ENCODE results near the gene SCAF4.

The SCAF4 gene

GRCh38 chr21:31675318-31675717 lies 56.6 kb downstream of the SCAF4 start:
- Histone ChIP-seq H3K4me3 (ENCODE audit: insufficient read depth, low read length, poor library complexity, severe bottlenecking) (no peak overlapping the region), H3K9me2 (replicated peaks; ENCODE audit: insufficient read depth, low read length) (no peaks in the 10 kb centered on the region), H3K36me3 (ENCODE audit: low read length) (peaks cover 7% of the 10 kb centered on the region; the same call in 1 of the 2 replicates), H3F3A (ENCODE audit: insufficient read depth) (peaks cover 30% of the 10 kb centered on the region), H2AFZ (ENCODE audit: low read depth, low read length, severe bottlenecking) (no peak overlapping the region), H3K27ac (ENCODE audit: low read depth, low read length) (no peak overlapping the region), H3K27me3 (ENCODE audit: low read length) (no peaks in the 10 kb centered on the region), H3K4me2 (ENCODE audit: low read depth, low read length, poor library complexity, severe bottlenecking) (no peak overlapping the region), H3K79me2 (ENCODE audit: insufficient read depth, low read length) (no peaks in the 10 kb centered on the region), H4K20me1 (ENCODE audit: low read depth, low read length) (no peaks in the 10 kb centered on the region), H3K9ac (ENCODE audit: low read length) (no peak overlapping the region), H3K9me3 (ENCODE audit: insufficient read depth, low read length) (no peaks in the 10 kb centered on the region)
- TF ChIP-seq CTCF (IDR thresholded peaks at IDR 0.05; ENCODE audit: insufficient read depth, low read length, poor library complexity, severe bottlenecking) = no peak
- no peak for TF ChIP-seq EZH2phosphoT487 (conservative IDR thresholded peaks at IDR 0.05; ENCODE audit: low read length)

GRCh38 chr21:31673321-31673912 lies 58.5 kb downstream of the SCAF4 start:
- TF ChIP-seq EZH2phosphoT487 (conservative IDR thresholded peaks at IDR 0.05; ENCODE audit: low read length) (no peak), CTCF (IDR thresholded peaks at IDR 0.05; ENCODE audit: insufficient read depth, low read length, poor library complexity, severe bottlenecking) (no peak)
- Histone ChIP-seq H3K9ac (ENCODE audit: low read length) (no peak overlapping the region), H3K79me2 (ENCODE audit: insufficient read depth, low read length) (no peaks in the 10 kb centered on the region), H3K9me2 (replicated peaks; ENCODE audit: insufficient read depth, low read length) (no peaks in the 10 kb centered on the region), H3K36me3 (ENCODE audit: low read length) (peaks cover 13% of the 10 kb centered on the region; the same call in 1 of the 2 replicates), H3K27ac (ENCODE audit: low read depth, low read length) (no peak overlapping the region), H2AFZ (ENCODE audit: low read depth, low read length, severe bottlenecking) (no peak overlapping the region), H3K4me3 (ENCODE audit: insufficient read depth, low read length, poor library complexity, severe bottlenecking) (no peak overlapping the region), H4K20me1 (ENCODE audit: low read depth, low read length) (no peaks in the 10 kb centered on the region), H3K9me3 (ENCODE audit: insufficient read depth, low read length) (no peaks in the 10 kb centered on the region), H3K27me3 (ENCODE audit: low read length) (no peaks in the 10 kb centered on the region), H3F3A (ENCODE audit: insufficient read depth) (peaks cover 43% of the 10 kb centered on the region), H3K4me2 (ENCODE audit: low read depth, low read length, poor library complexity, severe bottlenecking) (no peak overlapping the region)

DNA sequence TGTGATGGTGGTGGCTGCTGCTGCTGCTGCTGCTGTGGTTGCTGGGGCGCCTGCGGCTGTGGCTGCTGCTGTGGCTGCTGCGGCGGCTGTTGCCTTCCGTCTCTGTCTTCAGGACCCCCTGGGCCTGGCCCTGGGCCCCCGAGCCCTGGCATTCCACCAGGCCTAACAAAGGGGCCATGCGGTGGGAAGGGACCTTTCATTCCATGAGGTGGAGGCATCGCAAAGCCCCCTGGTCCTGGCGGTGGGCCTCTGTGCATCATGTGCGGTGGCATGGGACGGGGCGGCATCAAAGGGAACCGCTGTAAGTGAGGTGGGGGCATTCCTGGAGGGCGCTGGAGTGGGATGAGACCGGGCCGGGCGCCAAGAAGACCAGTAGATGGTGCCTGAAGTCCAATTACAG lies 60.0 kb downstream of the SCAF4 start:
- H3K4me3 ChIP-seq (ENCODE audit: insufficient read depth, low read length, poor library complexity, severe bottlenecking) = no peak overlapping the region
- no peaks in the 10 kb centered on the region for H3K27me3 ChIP-seq (ENCODE audit: low read length)
- H3K9me3 ChIP-seq (ENCODE audit: insufficient read depth, low read length) = no peaks in the 10 kb centered on the region
- H3K9me2 ChIP-seq (replicated peaks; ENCODE audit: insufficient read depth, low read length) = no peaks in the 10 kb centered on the region
- no peak overlapping the region for H3K9ac ChIP-seq (ENCODE audit: low read length)
- TF ChIP-seq EZH2phosphoT487 (conservative IDR thresholded peaks at IDR 0.05; ENCODE audit: low read length) = no peak
- TF ChIP-seq CTCF (IDR thresholded peaks at IDR 0.05; ENCODE audit: insufficient read depth, low read length, poor library complexity, severe bottlenecking) = no peak
- H3K79me2 ChIP-seq (ENCODE audit: insufficient read depth, low read length) = no peaks in the 10 kb centered on the region
- peaks cover 27% of the 10 kb centered on the region; the same call in 1 of the 2 replicates for H3K36me3 ChIP-seq (ENCODE audit: low read length)
- H2AFZ ChIP-seq (ENCODE audit: low read depth, low read length, severe bottlenecking) = no peak overlapping the region
- no peak overlapping the region for H3K4me2 ChIP-seq (ENCODE audit: low read depth, low read length, poor library complexity, severe bottlenecking)
- H3K27ac ChIP-seq (ENCODE audit: low read depth, low read length) = no peak overlapping the region
- H4K20me1 ChIP-seq (ENCODE audit: low read depth, low read length) = no peaks in the 10 kb centered on the region
- peaks cover 58% of the 10 kb centered on the region for H3F3A ChIP-seq (ENCODE audit: insufficient read depth)

Data from SU-DHL-6 (cell line).